ENCODE results near the gene CES4A.
A peak's percentile ranks its signal among the peaks of the same experiment; 100 is the strongest.

CES4A gene

DNA sequence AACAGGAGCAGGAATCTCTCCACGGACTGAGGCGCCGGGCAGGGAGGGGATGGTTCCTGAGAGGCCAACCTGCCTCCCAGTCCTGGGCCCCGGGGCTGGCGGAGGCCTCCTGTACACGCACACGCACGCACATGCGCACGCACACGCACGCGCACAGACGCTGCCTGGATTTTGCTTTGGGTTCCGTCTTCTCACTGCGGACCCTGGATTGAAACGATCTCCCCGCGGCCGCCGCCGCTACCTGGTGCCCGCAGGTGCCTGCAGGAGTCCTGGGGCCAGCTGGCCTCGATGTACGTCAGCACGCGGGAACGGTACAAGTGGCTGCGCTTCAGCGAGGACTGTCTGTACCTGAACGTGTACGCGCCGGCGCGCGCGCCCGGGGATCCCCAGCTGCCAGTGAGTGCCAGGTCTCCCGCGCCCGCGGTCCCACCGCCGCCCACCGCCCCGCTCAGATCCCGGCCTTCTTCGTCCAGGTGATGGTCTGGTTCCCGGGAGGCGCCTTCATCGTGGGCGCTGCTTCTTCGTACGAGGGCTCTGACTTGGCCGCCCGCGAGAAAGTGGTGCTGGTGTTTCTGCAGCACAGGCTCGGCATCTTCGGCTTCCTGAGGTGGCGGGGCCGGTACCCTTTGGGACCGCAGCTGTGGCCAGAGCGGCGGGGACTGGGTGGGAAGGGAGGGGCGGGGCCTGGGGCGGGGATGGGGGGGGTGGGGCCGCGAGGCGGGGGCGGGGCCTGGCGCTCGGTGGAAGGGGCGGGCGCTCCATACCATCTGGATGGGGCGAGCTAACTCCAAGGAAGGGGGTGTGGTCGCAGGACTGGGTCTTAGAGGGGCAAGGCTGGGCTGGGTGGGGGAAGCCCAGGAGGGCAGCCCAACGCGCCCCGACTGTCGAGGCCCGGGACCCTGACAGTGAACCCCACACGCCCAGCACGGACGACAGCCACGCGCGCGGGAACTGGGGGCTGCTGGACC lies 12.3 kb downstream of the CES4A start:
- H3K27me3 ChIP-seq (replicated peaks in 2 of 5; ENCODE audit: control insufficient read depth in 4 of 5, insufficient read depth in 5 of 5, low read length in 4 of 5) = peaks cover 0 to 10% (median 4%) of the 10 kb centered on the region in 5 experiments
- CTCF ChIA-PET = no interaction called here
- H3K27ac ChIP-seq (ENCODE audit: insufficient read depth in 1 of 2, low read depth in 1 of 2, low read length in 2 of 2, poor library complexity in 1 of 2, severe bottlenecking in 2 of 2) = no peak overlapping the region
- no peaks in the 10 kb centered on the region for H3K9me3 ChIP-seq (ENCODE audit: control extremely low read depth in 1 of 5, control insufficient read depth in 4 of 5, insufficient read depth in 2 of 5, low read depth in 1 of 5, low read length in 4 of 5)
- H3K4me1 ChIP-seq (ENCODE audit: control extremely low read depth in 1 of 4, control insufficient read depth in 4 of 4, insufficient read depth in 4 of 4, low read length in 3 of 4) = peaks cover 2 to 14% (median 12%) of the 10 kb centered on the region in 4 experiments
- 7% methylated on average over 66 of the region's 89 CpGs for WGBS (ENCODE audit: insufficient coverage)
- no peaks in the 10 kb centered on the region for H3K36me3 ChIP-seq (ENCODE audit: control insufficient read depth in 4 of 4, insufficient read depth in 4 of 4, low read length in 3 of 4)
- DNase-seq = peak; percentile 46 to 67 (median 59)
- POLR2A ChIA-PET = interaction anchor here (0.6 to 0.7 kb wide), 2 partner anchors 13 kb away, joined by 3 read pairs; no protein-coding TSS in a partner anchor
- peak overlapping the region; percentile 27 to 74 (median 52) for H3K4me3 ChIP-seq (ENCODE audit: control insufficient read depth in 1 of 7, extremely low read depth in 1 of 7, insufficient read depth in 4 of 7, low read depth in 2 of 7, low read length in 6 of 7)

DNA sequence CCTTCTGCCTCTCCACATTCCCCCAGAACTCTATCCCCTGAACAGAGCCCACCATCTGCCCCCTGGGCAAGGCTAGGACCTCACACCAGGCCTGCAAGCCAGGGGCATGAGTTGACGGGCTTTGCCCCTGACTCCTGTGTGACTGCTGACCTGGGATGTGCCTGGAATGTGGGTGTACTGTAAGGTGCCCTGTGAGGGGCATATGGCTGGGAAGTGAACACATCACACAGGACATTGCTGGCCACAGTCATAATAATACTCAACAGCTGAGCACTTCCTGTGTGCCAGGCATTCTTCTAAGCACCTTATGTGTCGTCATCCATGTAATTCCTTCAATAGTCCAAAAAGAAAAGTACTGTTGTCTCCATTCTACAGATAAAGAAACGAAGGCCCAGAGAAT lies 13.3 kb downstream of the CES4A start:
- H3K36me3 ChIP-seq (ENCODE audit: control insufficient read depth in 4 of 4, insufficient read depth in 4 of 4, low read length in 3 of 4) = no peaks in the 10 kb centered on the region
- POLR2A ChIA-PET = no interaction called here
- WGBS (ENCODE audit: insufficient coverage) = 100% methylated on average over 2 of the region's 3 CpGs
- peaks cover 0 to 12% (median 4%) of the 10 kb centered on the region in 5 experiments for H3K27me3 ChIP-seq (replicated peaks in 2 of 5; ENCODE audit: control insufficient read depth in 4 of 5, insufficient read depth in 5 of 5, low read length in 4 of 5)
- no peak for DNase-seq
- H3K27ac ChIP-seq (ENCODE audit: insufficient read depth in 1 of 2, low read depth in 1 of 2, low read length in 2 of 2, poor library complexity in 1 of 2, severe bottlenecking in 2 of 2) = no peak overlapping the region
- CTCF ChIA-PET = interaction anchor here (1.1 to 1.3 kb wide), 2 partner anchors 24 to 99 kb away, joined by 3 to 4 read pairs; no protein-coding TSS in a partner anchor
- peaks cover 2 to 14% (median 12%) of the 10 kb centered on the region in 4 experiments for H3K4me1 ChIP-seq (ENCODE audit: control extremely low read depth in 1 of 4, control insufficient read depth in 4 of 4, insufficient read depth in 4 of 4, low read length in 3 of 4)
- no peaks in the 10 kb centered on the region for H3K9me3 ChIP-seq (ENCODE audit: control extremely low read depth in 1 of 5, control insufficient read depth in 4 of 5, insufficient read depth in 2 of 5, low read depth in 1 of 5, low read length in 4 of 5)
- H3K4me3 ChIP-seq (ENCODE audit: control insufficient read depth in 1 of 7, extremely low read depth in 1 of 7, insufficient read depth in 4 of 7, low read depth in 2 of 7, low read length in 6 of 7) = no peak overlapping the region

DNA sequence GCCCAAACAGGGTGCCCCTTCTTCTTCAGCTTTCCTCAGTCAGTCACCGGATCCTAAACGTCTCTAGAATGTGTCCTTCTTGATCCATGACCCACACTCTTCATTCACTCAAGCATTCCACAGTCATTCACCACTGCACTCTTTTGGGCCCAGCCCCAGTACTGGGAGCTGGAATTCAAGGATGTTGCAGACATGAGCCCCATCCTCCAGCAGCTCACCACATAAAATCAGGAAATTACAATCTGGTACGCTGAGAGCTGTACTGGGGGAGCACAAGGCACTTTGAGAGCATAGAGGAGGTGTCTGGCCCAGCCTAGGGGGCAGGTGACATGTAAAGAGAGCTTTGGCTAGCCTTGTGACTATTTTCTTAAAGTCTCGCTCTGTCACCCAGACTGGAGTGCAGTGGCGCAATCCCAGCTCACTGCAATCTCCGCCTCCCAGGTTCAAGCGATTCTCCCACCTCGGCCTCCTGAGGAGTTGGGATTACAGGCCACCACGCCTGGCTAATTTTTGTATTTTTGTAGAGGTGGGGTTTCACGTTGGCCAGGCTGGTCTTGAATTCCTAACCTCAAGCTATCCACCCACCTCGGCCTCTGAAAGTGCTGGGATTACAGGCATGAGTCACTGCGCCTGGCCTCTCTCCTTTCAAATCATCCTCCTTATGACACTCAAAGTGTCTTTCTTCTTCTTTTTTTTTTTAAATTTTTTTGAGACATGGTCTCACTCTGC lies 18.7 kb downstream of the CES4A start:
- no peak for DNase-seq
- Histone ChIP-seq H3K9me3 (ENCODE audit: control extremely low read depth in 1 of 5, control insufficient read depth in 4 of 5, insufficient read depth in 2 of 5, low read depth in 1 of 5, low read length in 4 of 5) (no peaks in the 10 kb centered on the region), H3K27me3 (replicated peaks in 2 of 5; ENCODE audit: control insufficient read depth in 4 of 5, insufficient read depth in 5 of 5, low read length in 4 of 5) (peaks cover 0 to 4% (median 0%) of the 10 kb centered on the region in 5 experiments), H3K4me1 (ENCODE audit: control extremely low read depth in 1 of 4, control insufficient read depth in 4 of 4, insufficient read depth in 4 of 4, low read length in 3 of 4) (no peaks in the 10 kb centered on the region), H3K36me3 (ENCODE audit: control insufficient read depth in 4 of 4, insufficient read depth in 4 of 4, low read length in 3 of 4) (no peaks in the 10 kb centered on the region), H3K4me3 (ENCODE audit: control insufficient read depth in 1 of 7, extremely low read depth in 1 of 7, insufficient read depth in 4 of 7, low read depth in 2 of 7, low read length in 6 of 7) (no peak overlapping the region), H3K27ac (ENCODE audit: insufficient read depth in 1 of 2, low read depth in 1 of 2, low read length in 2 of 2, poor library complexity in 1 of 2, severe bottlenecking in 2 of 2) (no peak overlapping the region)
- CTCF ChIA-PET = interaction anchor here (0.8 to 1.7 kb wide), 7 partner anchors 10 to 88 kb away, joined by 3 to 6 read pairs (median 4); no protein-coding TSS in a partner anchor
- 94% methylated on average over 7 of the region's 12 CpGs for WGBS (ENCODE audit: insufficient coverage)
- POLR2A ChIA-PET = no interaction called here

DNA sequence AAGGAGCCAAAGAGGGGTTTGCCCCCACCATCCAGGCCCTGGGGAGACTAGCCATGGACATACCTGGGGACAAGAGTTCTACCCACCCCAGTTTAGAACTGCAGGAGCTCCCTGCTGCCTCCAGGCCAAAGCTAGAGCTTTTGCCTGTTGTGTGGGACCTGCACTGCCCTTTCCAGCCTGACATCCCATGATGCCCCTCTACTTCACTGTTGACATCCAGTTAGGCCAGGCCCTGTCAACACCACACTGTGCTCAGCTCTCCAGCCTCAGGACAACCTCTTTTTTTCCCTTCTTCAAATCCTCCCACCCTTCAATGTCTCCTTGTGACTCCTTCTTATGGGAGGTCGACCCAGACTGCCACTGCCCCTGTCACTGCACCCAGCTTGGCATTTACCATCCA lies 20.8 kb downstream of the CES4A start:
- Histone ChIP-seq H3K9me3 (ENCODE audit: control extremely low read depth in 1 of 5, control insufficient read depth in 4 of 5, insufficient read depth in 2 of 5, low read depth in 1 of 5, low read length in 4 of 5) (no peaks in the 10 kb centered on the region), H3K27ac (ENCODE audit: insufficient read depth in 1 of 2, low read depth in 1 of 2, low read length in 2 of 2, poor library complexity in 1 of 2, severe bottlenecking in 2 of 2) (no peak overlapping the region), H3K36me3 (ENCODE audit: control insufficient read depth in 4 of 4, insufficient read depth in 4 of 4, low read length in 3 of 4) (no peaks in the 10 kb centered on the region), H3K4me3 (ENCODE audit: control insufficient read depth in 1 of 7, extremely low read depth in 1 of 7, insufficient read depth in 4 of 7, low read depth in 2 of 7, low read length in 6 of 7) (no peak overlapping the region), H3K27me3 (replicated peaks in 2 of 5; ENCODE audit: control insufficient read depth in 4 of 5, insufficient read depth in 5 of 5, low read length in 4 of 5) (peaks cover 0 to 9% (median 5%) of the 10 kb centered on the region in 5 experiments), H3K4me1 (ENCODE audit: control extremely low read depth in 1 of 4, control insufficient read depth in 4 of 4, insufficient read depth in 4 of 4, low read length in 3 of 4) (peaks cover 0 to 12% (median 11%) of the 10 kb centered on the region in 4 experiments)
- WGBS (ENCODE audit: insufficient coverage) = 86% methylated on average over 1 of the region's 1 CpG
- ChIA-PET POLR2A (no interaction called here), CTCF (interaction anchor here (1.0 kb wide), 1 partner anchor 176 kb away, joined by 3 read pairs; no protein-coding TSS in a partner anchor)
- no peak for DNase-seq

DNA sequence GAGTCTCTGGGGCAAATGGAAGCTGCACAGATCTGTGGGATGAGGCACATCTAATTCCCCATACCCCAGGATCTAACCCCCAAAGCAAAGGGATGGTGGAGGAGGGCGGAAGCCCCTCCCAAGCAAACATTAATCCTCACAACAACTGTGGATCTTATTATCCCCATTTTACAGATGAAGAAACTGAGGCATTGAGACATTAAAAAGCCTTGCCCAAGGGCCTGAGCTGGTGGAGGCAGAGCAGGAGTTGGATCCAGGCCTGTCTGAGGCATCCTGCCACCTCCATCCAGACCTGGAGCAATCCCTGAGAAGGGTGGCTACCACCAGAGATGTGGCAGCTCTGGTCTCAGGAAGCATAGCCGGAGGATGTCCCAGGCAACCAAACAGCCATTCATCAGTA lies 22.9 kb downstream of the CES4A start:
- Histone ChIP-seq H3K4me3 (ENCODE audit: control insufficient read depth in 1 of 7, extremely low read depth in 1 of 7, insufficient read depth in 4 of 7, low read depth in 2 of 7, low read length in 6 of 7) (no peak overlapping the region), H3K27me3 (replicated peaks in 2 of 5; ENCODE audit: control insufficient read depth in 4 of 5, insufficient read depth in 5 of 5, low read length in 4 of 5) (peaks cover 0 to 16% (median 14%) of the 10 kb centered on the region in 5 experiments), H3K27ac (ENCODE audit: insufficient read depth in 1 of 2, low read depth in 1 of 2, low read length in 2 of 2, poor library complexity in 1 of 2, severe bottlenecking in 2 of 2) (no peak overlapping the region), H3K9me3 (ENCODE audit: control extremely low read depth in 1 of 5, control insufficient read depth in 4 of 5, insufficient read depth in 2 of 5, low read depth in 1 of 5, low read length in 4 of 5) (no peaks in the 10 kb centered on the region), H3K4me1 (ENCODE audit: control extremely low read depth in 1 of 4, control insufficient read depth in 4 of 4, insufficient read depth in 4 of 4, low read length in 3 of 4) (peaks cover 0 to 18% (median 16%) of the 10 kb centered on the region in 4 experiments), H3K36me3 (ENCODE audit: control insufficient read depth in 4 of 4, insufficient read depth in 4 of 4, low read length in 3 of 4) (no peaks in the 10 kb centered on the region)
- WGBS (ENCODE audit: insufficient coverage) = 100% methylated on average over 1 of the region's 2 CpGs
- ChIA-PET POLR2A (no interaction called here), CTCF (interaction anchor here (0.8 to 9.0 kb wide), 10 partner anchors 15 to 145 kb away, joined by 3 to 65 read pairs (median 3); no protein-coding TSS in a partner anchor)
- DNase-seq = no peak

DNA sequence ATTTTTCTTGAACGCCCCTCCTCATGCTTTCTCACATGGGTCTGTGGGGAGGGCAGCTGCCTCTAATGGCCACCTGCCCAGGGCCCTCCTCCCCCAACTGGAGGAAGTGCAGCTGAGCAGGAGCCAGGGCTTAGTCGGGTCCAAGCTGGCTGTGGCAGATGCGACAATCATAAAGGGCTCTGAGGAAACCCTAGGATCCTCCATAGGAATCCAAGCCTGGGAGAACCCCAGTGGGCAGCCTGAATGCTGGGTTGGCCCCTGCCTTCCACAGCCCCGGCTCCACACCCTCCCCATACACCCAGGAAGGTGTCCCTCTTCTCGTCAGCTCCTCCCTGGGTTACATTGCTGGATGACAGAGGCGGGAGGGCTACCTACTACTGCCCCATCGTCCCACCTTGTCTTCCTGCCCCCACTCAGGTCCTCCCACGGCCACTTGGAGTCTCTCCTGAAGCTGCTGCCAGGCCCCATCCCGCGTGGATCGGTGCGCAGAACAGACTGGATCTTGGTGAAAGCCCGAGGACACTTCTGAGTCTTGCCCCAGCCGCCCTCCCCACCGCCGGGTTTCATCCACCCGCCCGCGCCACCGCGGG lies 24.9 kb downstream of the CES4A start:
- DNase-seq = no peak
- Histone ChIP-seq H3K9me3 (ENCODE audit: control extremely low read depth in 1 of 5, control insufficient read depth in 4 of 5, insufficient read depth in 2 of 5, low read depth in 1 of 5, low read length in 4 of 5) (no peaks in the 10 kb centered on the region), H3K4me3 (ENCODE audit: control insufficient read depth in 1 of 7, extremely low read depth in 1 of 7, insufficient read depth in 4 of 7, low read depth in 2 of 7, low read length in 6 of 7) (peak overlapping the region in 6 of 7 experiments; percentile 53 to 77 (median 62)), H3K4me1 (ENCODE audit: control extremely low read depth in 1 of 4, control insufficient read depth in 4 of 4, insufficient read depth in 4 of 4, low read length in 3 of 4) (peaks cover 0 to 18% (median 16%) of the 10 kb centered on the region in 4 experiments), H3K27ac (ENCODE audit: insufficient read depth in 1 of 2, low read depth in 1 of 2, low read length in 2 of 2, poor library complexity in 1 of 2, severe bottlenecking in 2 of 2) (no peak overlapping the region), H3K27me3 (replicated peaks in 2 of 5; ENCODE audit: control insufficient read depth in 4 of 5, insufficient read depth in 5 of 5, low read length in 4 of 5) (peaks cover 0 to 15% (median 13%) of the 10 kb centered on the region in 5 experiments), H3K36me3 (ENCODE audit: control insufficient read depth in 4 of 4, insufficient read depth in 4 of 4, low read length in 3 of 4) (no peaks in the 10 kb centered on the region)
- CTCF ChIA-PET = interaction anchor here (0.6 to 9.0 kb wide), 20 partner anchors 9 to 146 kb away, joined by 3 to 65 read pairs (median 4); partner anchors contain the start of genes CBFB and TRADD
- POLR2A ChIA-PET = interaction anchor here (0.6 to 0.7 kb wide), 4 partner anchors 13 to 570 kb away, joined by 3 to 4 read pairs (median 3); no protein-coding TSS in a partner anchor
- 6% methylated on average over 16 of the region's 21 CpGs for WGBS (ENCODE audit: insufficient coverage)
